ENCODE measurements around the gene C15orf39.
"Not testable (repeated sequence)": the region's sequence is repeated elsewhere in the genome, so short reads cannot be mapped to it uniquely, and the experiment has no call there.

C15orf39 gene

DNA sequence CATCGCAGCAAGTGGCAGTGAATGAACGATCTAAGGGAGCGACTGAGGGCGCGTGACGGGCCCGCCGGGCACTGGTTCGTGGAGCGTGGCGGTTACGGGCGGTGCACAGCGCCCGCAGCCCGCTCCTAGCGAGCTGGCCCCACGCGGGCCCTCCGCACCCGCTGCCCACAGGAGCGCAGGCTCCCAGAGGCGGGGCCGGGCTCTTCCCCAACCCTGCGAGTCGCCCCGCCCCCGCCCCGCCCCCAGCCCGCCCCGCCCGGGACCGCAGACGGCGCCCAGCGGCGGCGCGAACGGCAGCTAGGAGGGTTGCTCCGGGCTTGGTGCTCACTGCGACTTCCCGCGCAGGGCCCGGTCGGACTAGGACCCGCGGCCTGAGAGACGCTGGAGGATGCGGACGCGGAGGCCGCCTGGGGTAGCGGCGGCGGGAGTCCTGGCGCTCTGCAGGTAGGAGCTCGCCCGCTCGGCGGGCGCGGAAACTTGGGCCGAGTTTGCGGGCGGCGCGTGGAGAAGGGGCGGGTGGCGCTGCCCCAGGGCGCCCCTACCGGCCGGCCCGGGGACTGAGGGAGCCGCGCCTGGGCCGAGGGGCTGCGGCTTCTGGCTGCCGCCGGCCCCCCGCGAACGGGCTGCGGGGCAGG lies at the start of gene C15orf39:
TSS of gene C15orf39 (plus strand) at position 267 of the 635 bp plus-strand sequence. CDS start 4,167 bp downstream, outside the sequence.
- peak; percentile 68 for DNase-seq (ENCODE audit: low spot score)

DNA sequence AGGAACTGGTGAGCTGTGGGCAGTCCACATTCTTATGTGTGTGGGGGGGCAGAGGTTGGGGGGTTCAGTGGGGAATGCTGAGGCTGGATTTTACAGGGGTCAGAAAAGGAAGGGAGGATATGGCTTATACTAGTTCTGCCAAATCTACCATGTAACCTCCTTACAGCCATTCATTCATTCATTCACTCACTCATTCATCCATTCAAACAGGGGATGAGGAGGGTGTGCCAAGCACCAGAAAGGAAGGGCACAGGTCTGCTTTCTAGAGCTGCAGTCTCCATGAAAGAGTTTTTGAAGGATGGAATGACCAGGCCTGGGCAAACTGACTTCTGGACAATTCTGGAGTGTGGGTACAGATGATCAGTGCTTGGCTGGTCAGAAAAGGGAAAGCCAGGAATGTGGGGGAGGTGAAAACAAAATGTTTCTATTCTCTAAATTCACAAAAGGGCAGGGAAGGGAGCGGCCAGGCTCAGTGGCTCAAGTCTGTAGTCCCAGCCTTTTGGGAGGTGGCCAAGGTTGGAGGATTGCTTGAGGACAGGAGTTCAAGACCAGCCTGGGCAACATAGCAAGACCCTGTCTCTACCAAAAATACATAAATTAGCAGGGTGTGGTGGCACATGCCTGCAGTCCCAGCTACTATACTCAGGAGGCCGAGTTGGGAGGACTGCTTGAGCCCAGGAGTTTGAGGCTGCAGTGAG lies 49.2 kb upstream of the C15orf39 start:
- no peak for DNase-seq (ENCODE audit: low spot score)

DNA sequence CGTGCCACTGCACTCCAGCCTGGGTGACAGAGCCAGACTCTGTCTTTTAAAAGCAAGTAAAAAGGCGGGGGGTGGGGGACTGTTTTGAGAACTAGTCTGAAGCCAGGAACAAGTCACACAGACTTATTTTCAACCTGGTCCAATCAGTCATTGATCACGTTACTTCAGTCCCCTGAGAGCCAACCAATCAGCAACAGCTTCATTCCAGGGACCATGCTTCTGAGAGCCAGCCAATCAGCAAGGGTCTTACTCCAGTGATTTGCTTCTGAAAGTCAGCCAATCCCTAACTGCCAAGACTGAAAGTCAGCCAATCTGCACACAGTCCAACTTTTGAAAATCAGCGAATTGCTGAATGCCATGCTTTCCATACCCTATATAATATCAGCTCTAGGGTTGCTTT lies 48.6 kb upstream of the C15orf39 start:
- no peak for DNase-seq (ENCODE audit: low spot score)

DNA sequence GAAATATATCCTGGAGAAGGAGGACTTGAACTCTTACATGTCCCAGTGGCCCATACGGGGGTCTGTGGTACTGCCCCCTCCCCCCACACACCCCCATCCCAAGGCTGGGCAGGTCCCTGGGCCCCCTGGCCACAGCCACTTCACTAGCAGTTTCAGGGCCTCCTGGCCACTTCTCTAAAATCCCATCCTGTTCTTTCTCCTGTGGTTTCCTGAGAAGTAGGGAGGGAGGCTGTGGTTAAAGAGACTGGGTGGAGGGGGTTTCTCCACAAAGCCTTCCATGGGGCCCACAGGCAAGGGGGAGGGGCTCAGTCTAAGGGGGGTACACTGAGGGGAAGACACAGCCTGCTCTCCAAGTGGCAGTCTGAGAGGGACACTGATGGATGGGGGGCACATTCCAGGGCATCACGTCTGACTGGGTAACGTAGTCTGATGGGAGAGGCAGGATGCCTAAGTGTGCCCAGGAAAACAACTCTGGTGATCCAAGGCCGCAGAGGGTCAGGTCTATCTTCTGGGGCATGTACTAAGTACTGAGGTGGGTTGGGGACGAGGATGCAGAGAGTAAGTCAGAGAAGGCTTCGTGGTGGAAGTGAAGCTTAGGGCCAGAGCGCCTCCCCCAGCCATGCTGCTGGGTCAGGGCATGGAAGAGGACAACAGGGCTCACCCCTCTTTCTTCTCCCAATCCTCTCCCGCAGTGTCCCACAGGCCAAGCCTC lies 48.0 kb upstream of the C15orf39 start:
- DNase-seq (ENCODE audit: low spot score), result no peak

DNA sequence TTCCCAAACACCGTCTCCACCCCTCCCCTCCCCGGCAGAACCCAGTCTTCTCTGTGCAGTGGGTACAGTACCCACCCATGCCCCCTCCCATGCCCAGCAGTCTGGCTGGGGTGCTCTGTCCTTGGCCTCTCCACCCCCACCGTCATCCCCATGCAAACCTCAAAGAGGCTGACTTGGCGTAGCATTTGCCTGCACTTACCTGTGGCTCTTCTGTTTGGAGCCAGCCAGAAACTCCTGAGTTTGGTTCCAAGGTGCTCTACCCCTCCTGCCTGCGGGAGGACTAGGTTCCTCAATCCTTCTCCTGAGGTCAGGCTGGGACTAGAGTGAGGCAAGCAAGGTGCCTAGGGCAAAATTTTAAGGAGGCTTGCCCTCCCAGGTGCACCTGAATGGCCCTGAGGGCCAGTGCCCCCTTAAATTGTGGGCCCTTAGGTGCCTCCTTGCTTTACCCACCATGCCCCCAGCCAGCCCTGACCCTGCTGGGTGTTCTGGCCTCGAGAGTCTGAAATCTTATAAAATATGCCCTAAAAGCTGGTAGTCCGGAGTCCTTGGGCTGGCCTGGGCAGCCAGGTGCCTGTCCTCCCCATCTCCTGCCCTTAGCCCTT lies 47.1 kb upstream of the C15orf39 start:
- no peak for DNase-seq (ENCODE audit: low spot score)

DNA sequence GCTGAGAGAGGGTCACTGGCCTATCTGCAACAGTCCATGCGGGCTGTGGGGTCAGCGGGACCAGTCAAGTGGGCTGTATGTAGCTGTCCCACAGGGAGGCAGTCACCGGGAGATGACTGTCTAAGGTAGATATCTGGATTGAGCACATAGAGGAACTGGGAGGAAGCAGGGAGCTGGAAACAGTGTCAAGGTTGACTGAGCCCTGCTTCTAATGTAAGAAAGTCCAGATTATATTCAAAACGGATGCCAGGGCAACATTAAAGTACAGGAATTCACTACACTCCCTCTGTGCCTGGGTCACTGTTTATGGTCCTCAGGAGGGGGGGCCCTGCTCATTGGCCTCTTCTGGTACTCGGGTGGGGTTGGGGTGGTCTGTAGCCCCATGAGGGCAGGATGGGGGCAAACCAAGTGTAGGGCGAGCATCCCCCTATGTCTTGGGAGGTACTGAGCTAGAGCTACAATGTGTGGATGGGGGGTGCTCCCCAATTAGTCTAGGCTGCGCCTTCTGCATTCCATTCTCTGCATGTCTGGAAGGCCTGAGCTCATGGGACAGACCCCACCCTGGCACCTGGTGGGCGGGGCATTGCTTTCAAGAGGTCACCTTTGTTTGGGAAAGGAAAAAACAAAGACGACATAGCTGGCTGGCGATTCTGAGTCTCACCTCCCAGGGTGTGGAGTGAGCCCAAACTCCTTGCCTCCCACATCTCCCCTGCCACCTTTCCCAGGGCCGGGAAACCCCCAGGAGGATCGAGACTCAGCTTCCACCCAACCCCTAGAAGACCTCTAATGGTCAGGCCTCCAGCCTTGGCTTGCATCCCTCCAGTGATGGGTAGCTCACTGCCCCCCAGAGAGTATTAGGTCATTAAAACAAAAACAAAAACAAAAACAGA lies 45.1 kb upstream of the C15orf39 start:
- DNase-seq (ENCODE audit: low spot score), result no peak

DNA sequence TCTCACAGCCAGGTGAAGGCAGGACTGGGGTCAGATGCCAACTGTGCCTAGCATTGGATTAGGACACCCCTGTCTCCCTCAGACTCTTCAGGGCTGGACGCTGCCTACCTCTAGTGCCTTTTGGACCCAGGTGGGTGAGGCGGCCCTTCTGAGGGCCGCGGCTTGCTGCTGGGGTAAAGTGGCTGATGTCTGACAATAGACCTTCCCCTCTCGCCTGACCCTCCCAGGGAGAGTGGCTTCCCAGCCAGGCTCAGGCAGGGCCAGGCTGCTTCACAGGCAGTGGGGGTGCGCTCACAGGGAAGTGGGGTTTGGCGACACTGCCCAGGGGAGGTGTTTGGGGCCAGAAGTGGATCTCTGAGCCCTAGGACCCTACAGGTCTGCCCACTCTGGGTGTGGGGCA lies 43.3 kb upstream of the C15orf39 start:
- DNase-seq (ENCODE audit: low spot score), result no peak

DNA sequence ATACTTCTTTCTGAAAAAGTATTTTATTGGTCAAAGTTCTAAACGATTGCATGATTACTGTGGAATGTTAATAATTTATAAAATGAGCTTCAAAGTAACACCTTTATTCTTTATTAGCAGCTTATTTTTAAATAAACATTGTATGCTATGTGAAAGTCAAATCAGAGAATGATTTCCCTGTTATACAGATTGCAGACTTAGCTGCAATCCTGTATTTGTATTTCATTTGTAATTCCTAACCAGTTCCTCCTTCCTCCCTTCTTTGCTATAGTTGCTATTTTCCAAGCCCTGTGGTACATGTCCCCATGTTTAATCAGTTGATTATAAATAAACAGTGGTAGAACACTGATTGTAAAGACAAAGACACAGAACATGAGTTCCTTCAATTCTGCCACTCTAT lies 42.4 kb upstream of the C15orf39 start:
- no peak for DNase-seq (ENCODE audit: low spot score)

DNA sequence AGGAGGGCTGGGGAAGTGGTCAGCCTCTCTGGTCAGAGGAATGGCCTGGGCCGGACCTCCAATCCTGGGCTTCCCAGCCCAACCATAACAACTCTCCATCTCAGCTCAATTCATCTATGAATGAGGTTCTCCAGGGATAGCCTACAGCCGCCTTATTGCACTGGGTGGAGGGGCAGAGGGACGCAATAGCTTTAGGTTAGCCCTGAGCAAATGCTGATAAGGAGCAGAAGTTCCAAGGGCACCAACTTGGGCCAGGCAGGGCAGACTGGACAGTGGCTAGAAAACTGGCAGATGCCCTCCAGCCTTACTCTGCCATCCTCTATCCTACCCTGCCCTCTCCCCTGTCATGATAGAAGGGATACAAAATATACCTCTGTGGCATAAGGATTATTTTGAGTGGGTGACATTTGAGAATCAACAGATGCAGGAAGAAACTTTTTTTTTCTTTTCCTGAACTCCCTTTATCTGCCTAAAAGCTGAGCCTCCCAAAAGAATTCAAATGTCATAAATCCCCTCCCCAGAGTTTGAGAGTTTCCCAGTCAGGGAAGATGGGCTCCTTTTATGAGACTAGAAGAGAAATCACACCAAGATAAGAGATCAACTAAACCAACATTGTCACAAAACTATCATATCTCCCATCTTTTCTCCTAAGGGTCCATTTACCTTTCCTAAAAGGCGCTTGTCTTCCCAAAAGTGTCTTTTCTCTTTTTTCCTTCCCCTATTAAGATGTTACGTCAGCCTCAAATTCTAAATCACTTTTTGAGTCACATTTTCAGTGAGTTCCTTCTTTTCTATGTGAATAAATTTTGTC lies 40.4 kb upstream of the C15orf39 start:
- DNase-seq (ENCODE audit: low spot score), result no peak

DNA sequence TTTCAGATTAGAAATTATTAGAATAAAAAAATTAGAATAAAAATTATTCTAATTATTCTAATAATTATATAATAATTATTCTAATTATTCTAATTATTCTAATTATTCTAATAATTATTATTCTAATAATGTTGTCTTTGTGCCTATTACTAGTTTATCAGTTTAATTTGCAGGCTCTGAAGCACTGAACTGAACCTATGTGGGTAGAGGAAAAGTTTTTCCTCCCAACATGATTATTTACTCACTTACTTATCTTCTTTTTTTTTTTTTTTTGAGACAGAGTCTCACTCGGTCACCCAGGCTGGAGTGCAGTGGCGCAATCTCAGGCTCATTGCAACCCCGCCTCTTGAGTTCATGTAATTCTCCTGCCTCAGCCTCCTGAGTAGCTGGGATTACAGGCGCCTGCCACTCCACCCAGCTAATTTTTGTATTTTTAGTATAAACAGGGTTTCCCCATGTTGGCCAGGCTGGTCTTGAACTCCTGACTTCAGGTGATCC lies 39.7 kb upstream of the C15orf39 start:
- no peak for DNase-seq (ENCODE audit: low spot score)

DNA sequence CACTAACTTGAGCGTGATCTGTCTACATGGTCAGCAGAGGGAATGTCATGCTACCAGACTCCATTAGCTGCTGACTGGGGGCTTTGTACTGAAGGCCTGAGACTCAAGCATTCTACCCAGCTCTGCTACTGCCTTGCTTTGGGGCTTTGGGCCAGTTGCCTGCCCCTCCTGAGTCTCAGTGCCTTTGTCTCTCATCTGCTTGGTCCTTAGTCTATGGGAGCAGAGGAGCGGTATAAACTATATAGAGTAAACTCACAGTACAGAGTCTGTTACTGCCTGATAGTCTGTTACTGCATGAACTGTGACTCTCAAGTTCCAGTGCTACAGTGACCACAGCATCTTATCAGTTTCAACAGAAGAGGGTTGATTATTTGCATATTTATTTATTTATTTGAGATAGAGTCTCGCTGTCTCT lies 38.5 kb upstream of the C15orf39 start:
- no peak for DNase-seq (ENCODE audit: low spot score)

DNA sequence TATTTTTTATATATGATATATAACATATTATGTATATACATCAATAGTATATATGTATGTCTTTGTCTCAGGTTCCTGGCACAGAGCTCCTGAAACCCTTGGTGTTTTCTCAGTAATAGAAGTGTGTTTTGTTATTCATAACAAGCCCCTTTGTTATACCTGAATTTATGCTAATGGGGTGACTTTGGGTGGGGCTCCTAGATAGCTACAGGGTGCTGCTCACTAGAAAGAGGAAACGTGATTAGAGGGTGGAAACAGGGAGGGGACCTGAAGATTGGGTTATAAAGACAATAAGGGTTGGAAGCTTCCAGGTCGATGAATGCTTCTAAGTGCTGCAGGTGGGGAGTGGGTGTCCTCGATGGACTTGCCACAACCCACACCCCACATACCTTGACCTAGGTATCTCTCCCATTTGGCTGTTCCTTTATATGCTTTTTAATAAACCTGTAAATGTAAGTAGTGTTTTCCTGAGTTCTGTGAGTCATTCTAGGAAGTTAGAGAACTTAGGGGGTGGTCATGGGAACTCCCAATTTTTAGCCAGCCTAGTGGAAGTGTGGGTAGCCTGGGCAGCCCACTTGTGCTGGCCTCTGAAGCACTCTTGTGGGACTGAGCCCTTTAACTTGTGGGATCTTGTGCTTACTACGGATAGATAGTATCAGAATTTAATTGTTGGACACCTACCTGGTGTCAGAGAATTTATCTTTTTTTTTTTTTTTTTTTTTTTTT lies 36.9 kb upstream of the C15orf39 start:
- no peak for DNase-seq (ENCODE audit: low spot score)

DNA sequence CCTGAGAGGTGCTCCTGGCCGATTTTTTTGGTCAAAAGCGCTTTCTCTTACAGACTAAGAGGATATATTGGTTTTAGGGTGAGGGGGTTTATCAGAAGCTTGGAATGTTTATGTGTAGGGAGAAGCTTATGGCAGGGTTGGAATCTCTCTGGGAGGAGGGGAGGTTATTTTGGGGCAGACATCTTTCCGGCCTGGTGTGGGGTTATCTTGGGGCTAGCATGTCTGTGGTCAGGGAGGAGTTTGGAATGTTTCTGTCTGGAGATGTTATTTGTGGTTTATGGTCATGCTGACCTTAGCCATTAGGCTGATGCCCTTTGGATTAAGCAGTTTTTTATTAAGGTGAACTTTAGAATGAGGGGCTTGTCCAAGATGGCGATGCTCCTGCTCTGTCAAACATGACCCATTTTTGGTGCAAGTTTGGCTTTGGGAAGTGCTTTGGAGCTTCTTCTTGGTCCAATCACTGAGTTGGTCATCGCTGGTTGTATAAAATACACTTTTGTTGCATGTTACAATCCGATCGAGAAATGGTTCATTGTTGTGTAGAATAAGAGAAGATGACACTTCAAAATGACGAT lies 35.1 kb upstream of the C15orf39 start:
- not testable (repeated sequence) for DNase-seq (ENCODE audit: low spot score)

DNA sequence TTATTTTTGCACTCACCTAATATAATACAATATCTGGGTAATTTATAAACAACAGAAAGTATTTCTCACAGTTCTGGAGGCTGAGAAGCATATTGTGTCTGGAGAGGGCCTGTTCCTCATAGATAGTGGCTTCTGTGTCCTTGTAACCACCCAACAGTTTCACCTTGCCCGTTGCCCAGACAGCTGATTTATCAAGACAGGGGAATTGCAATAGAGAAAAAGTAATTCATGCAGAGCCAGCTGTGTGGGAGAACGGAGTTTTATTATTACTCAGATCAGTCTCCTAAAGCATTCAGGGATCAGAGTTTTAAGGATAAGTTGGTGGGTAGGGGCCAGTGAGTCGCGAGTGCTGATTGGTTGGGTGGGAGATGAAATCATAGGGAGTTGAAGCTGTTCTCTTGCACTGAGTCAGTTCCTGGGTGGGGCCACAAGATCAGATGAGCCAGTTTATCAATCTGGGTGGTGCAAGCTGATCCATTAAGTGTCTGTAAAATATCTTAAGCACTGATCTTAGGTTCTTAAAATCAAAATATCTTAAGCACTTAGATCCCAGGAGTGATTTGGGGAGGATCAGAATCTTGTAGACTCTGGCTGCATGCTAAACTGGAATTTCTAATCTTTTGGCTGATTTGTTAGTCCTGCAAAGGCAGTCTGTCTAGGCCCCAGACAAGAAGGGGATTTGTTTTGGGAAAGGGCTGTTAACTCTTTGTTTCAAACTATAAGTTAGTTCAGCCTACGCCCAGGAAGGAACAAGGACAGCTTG lies 33.9 kb upstream of the C15orf39 start:
- no peak for DNase-seq (ENCODE audit: low spot score)

DNA sequence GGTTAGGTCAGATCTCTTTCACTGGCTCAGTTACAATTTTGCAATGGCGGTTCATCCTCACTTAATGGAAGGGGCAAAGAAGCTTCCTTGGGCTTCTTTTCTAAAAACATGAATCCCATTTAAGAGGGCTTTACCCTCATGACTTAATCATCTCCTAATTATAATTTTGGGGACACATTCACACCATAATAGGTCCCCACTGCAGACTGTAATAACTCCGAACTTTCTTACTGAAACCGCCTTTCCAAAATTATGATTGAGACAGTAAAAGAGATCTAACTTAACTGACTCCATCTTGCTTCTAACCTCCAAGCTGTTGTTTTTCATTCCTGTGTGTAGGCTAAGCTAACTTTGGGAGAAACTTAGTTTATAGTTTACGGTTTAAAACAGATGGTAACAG lies 33.3 kb upstream of the C15orf39 start:
- no peak for DNase-seq (ENCODE audit: low spot score)

DNA sequence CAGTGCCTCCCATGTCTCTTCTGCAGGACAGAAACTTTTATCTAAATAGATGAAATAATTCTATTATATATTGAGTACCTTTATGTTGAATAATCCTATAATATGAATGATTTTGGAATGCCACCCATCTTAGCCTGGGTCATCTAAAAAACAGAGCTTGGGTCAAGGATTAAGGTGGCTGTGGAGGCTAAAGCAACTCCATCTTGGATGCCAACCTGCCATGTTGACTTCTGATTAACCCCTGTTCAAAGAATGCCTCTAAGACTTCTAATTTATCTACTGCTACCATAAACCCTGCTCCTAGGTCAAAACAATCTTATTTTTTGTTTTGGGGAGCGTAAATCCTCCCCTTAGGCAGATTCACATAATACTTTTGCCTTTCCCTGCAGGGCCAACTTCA lies 31.5 kb upstream of the C15orf39 start:
- DNase-seq (ENCODE audit: low spot score), result no peak

DNA sequence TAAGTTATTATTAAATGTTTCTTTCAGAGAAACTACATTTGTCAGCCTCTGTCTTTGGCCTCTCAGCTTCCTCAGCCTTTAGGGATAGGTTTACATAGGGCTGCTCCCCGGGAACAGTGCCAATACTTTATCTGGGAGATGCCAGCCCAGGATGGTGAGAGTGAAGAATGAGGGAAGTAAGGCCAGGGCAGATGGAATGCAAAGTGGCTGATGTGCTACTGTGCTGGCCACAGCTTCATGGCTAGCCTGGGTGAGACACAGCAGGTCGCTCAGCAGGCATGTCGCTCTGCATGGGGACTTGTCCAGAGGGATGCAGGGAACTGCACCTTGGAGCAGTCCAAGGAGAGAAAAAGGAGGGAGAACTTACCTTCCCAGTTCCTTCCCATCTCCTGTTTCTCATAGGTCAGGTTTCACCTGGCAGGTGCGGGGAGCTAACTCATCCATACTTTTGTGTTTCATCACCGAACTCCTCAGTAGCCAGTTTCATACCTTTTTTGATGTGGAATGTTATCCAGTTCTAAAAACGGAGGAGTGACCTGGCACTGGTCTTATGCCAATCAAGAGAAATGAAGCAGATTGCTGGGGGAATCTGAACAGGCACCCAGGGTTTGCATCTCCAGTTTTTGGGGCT lies 30.9 kb upstream of the C15orf39 start:
- DNase-seq (ENCODE audit: low spot score), result no peak

DNA sequence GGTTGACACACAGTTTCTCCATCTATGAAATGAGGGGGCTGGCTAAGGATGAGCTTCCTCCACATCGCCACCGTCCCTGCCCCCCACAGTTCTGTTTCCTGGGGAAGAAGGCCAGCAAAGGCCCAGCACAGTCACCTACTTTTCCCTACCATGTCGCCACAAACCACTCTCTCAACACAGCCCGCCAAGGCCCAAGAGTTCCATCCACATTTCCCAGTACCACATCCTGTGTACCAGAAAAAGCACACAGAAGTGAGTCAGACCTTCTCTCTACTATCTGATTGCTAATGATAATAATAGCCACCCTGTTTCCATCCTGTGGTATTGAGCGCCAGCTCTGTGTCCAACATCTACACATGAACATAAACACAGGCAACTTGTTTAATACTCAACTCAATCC lies 30.3 kb upstream of the C15orf39 start:
- DNase-seq (ENCODE audit: low spot score), result peak; percentile 68

All from kidney capillary endothelial cell (primary cell).